IPS-18c (cell line): ENCODE data around the gene TMEM204.
"Not testable (repeated sequence)": the region's sequence is repeated elsewhere in the genome, so short reads cannot be mapped to it uniquely, and the experiment has no call there.

Source experiments
- H3K4me3 ChIP-seq: 2 replicates; pipeline ENCODE4 v1.7.0; 2013; ENCODE audit warnings: low read depth, mild to moderate bottlenecking, low read length, moderate library complexity; ENCODE audit not compliant: insufficient read depth
- H3K9me3 ChIP-seq: one replicate; pipeline ENCODE4 v1.6.1; 2013; ENCODE audit warnings: mild to moderate bottlenecking, low read length, moderate library complexity; ENCODE audit not compliant: control insufficient read depth, insufficient read depth

Gene TMEM204

GRCh38 chr16:1590930-1591705 is 57.7 kb downstream of the TMEM204 start:
- no peaks in the 10 kb centered on the region for H3K9me3 ChIP-seq
- no peak overlapping the region for H3K4me3 ChIP-seq

GRCh38 chr16:1592446-1592845 is 59.0 kb downstream of the TMEM204 start:
- Histone ChIP-seq H3K4me3 (no peak overlapping the region), H3K9me3 (no peaks in the 10 kb centered on the region)

DNA sequence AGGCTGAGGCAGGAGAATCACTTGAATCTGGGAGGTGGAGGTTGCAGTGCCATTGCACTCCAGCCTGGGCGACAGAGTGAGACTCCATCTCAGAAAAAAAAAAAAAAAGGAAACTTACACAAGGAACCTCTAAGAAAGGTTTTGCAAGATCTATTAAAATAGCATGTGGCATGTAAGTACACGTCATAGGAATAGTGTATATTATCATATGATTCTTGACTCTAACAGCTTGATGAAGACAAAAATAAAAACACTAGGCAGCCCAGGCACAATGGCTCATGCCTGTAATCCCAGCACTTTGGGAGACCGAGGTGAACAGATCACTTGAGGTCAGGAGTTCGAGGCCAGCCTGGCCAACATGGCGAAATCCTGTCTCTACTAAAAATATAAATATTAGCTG is 62.0 kb downstream of the TMEM204 start:
- not testable (repeated sequence) for H3K9me3 ChIP-seq, H3K4me3 ChIP-seq

DNA sequence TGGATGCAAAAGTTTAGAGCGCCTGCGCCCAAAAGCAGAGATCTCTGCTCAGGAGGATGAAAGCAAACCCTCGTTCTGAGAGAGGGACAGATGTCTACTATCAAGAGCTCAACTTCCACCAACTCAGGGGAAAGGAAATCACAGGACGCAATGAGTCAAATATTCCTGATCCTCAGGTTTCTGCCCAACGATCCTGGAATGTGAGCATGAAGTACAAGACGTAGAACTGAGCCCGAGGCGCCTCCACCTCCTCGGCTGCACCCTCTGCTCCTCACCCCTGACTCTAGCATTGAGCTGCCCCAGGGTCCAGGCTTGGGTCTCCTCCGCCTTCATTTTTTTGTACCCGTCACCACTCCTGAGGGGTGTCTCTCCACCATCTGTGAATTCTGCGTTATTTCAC is 63.0 kb downstream of the TMEM204 start:
- Histone ChIP-seq H3K9me3 (no peaks in the 10 kb centered on the region), H3K4me3 (no peak overlapping the region)

DNA sequence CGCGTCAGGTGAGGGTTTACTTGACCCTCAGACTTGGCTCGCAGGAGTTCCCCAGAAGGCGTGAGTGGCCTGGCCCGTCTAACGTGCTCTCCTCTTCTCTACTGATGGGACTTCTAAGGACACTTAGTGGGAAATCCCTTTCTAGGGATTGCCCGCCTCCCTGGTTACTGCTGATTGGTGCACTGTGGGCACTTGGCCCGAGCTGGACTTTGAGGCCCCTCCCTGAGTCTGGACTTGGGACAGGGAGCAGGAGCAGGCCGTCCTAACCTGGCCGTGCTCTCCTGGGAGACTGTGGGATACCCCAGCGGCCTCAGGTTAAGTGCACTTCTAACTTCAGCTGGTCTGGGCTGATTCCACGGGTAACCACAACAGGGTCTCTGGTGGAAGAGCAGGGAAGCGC is 63.7 kb downstream of the TMEM204 start:
- no peaks in the 10 kb centered on the region for H3K9me3 ChIP-seq
- no peak overlapping the region for H3K4me3 ChIP-seq

DNA sequence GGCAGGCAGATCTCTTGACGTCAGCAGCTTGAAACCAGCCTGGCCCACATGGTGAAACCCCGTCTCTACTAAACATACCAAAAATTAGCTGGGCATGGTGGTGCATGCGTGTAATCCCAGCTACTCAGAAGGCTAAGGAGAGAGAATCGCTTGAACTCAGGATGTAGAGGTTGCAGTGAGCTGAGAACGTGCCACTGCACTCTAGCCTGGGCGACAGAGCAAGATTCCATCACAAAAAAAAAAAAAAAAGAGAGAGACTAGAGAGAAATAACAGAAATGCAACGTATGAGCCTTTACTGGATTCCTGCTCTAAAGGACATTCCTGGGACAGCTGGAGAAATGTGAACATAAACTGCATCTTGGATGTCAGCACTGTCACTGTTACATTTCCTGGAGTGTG is 67.6 kb downstream of the TMEM204 start:
- Histone ChIP-seq H3K4me3 (no peak overlapping the region), H3K9me3 (no peaks in the 10 kb centered on the region)

GRCh38 chr16:1601489-1601888 is 68.0 kb downstream of the TMEM204 start:
- H3K4me3 ChIP-seq: no peak overlapping the region

DNA sequence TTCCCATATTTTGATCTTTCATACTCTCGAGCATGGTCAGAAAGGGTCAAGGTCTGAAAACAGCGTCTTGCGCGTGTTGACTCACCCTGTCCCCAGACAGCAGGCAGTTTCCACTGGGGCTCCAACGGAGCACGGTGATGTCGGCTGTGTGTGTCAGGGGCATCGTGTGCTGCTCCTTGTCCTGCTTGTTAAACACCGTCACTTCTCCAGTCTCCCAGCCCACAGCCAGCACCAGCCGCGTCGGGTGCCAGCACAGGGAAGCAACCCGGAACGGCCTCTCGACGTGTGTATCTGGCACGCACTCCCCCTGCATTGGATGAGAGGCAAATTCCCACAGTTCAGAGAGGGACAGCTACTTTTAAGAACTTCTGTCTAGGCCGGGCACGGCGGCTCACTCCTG is 68.8 kb downstream of the TMEM204 start:
- Histone ChIP-seq H3K4me3 (no peak overlapping the region), H3K9me3 (no peaks in the 10 kb centered on the region)

More at GRCh38 chr16:1601489-1601888, 68.0 kb downstream of the TMEM204 start:
- H3K9me3 ChIP-seq: no peaks in the 10 kb centered on the region
